Kidney (tissue), 14 donors: ENCODE measurements around the gene GNL1. TPM values are rescaled to one million over a fixed set of nuclear protein-coding genes. Genes with fewer than 3 reads are reported as not detected.

Source experiments
- DNase-seq, 5 donors: peaks; one replicate each; pipeline ENCODE4 v3.0.0-alpha.2; 2013 to 2020
- FAIRE-seq: peaks from 2 replicates; lab custom pipeline; 2012; peaks lifted over from hg19 to GRCh38; lab: Jason Lieb, UNC
- H3K27ac ChIP-seq, 2 donors: one replicate each; pipeline ENCODE4 v1.7.0; 2013; ENCODE audit warnings: low read depth in 2 of 2, low read length in 2 of 2, inconsistent platforms in 1 of 2
- H3K27me3 ChIP-seq: one replicate; pipeline ENCODE4 v1.7.1; 2013; ENCODE audit warnings: low read length, inconsistent platforms; ENCODE audit not compliant: control insufficient read depth, insufficient read depth
- H3K36me3 ChIP-seq, 3 donors: one replicate each; pipeline versions ENCODE4 v1.7.0 to v1.7.1; 2013; ENCODE audit warnings: low read length in 3 of 3, control low read depth in 1 of 3, inconsistent platforms in 1 of 3; ENCODE audit not compliant: insufficient read depth in 3 of 3, control insufficient read depth in 2 of 3
- H3K4me1 ChIP-seq, 3 donors: one replicate each; pipeline versions ENCODE4 v1.7.0 to v1.7.1; 2013; ENCODE audit warnings: low read length in 3 of 3, inconsistent platforms in 1 of 3, low read depth in 1 of 3; ENCODE audit not compliant: control insufficient read depth in 2 of 3, insufficient read depth in 2 of 3
- H3K4me3 ChIP-seq, 3 donors: one replicate each; pipeline versions ENCODE4 v1.7.0 to v1.8.1; 2013; ENCODE audit warnings: low read length in 3 of 3, control low read depth in 1 of 3, inconsistent platforms in 1 of 3
- H3K9ac ChIP-seq, 3 donors: one replicate each; pipeline versions ENCODE4 v1.7.0 to v1.7.1; 2013; ENCODE audit warnings: low read length in 3 of 3, control low read depth in 1 of 3, inconsistent platforms in 1 of 3
- H3K9me3 ChIP-seq, 3 donors: one replicate each; pipeline versions ENCODE4 v1.7.0 to v1.7.1; 2013; ENCODE audit warnings: low read length in 3 of 3, control low read depth in 1 of 3, inconsistent platforms in 1 of 3; ENCODE audit not compliant: control insufficient read depth in 2 of 3, insufficient read depth in 1 of 3
- intact Hi-C: fragments of 100-400 bp; cut with DNase I; formaldehyde crosslinking; loops from one replicate; pipeline ENCODE4 v1.11.1; 2022
- polyA plus RNA-seq: library from polyadenylated mRNA; stranded (reverse); fragments of 350-450 nt; fragmentation: Illumina TruSeq; extraction: RNeasy Lipid Tissue Mini Kit (QIAGEN cat#74804); gene quantifications from one replicate; pipeline ENCODE4 v1.2.3, GENCODE V29; 2014; ENCODE audit warnings: low read depth, low replicate concordance; ENCODE audit not compliant: insufficient read depth
- total RNA-seq: library from RNA; stranded (reverse); fragmentation: NEBNext Ultra II Directional; extraction: Animal tissue kit (Norgen Biotek cat#: 25700); gene quantifications from one replicate; pipeline ENCODE4 v1.2.1, GENCODE V29; 2021
- TF ChIP-seq, protein P1 (sequence below): IDR thresholded peaks from 3 replicates; pipeline ENCODE4 v1.5.1; 2012; ENCODE audit warnings: mild to moderate bottlenecking, moderate library complexity, borderline replicate concordance; ENCODE audit not compliant: insufficient read depth; ENCODE audit errors: extremely low read depth
- donor health status: control.
- donor health status: control.
- donor health status: control.
- donor health status: control.
- donor health status: control.
- donor health status: DM: yes; HTN: yes; CAD: no.
- donor health status: Normal renal cell carcinoma (clear cell type).

Gene GNL1
- total and polyA plus RNA-seq, 2 donors from 2014 or later: 64.9 to 70.4 TPM

DNA sequence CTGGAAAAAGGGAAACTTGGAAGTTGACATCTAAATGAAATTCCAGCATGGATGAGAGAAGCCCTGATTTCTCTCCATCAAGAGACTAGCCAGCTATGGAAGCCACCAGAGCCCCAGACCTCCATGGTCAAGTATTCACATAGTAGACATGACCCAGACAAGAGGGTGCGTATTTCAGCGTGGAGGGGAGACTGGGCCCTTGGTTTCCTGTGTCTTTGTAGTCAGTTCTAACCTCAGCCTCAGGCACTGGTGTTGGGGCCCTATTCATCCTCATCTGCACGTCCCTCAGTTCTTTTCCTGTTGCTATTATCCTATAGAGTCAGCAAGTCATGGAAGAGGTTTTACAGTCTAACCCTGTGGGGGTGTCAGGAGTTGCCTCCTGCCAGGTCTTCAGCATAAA is 12.5 kb downstream of the GNL1 start:
- Histone ChIP-seq H3K9me3 (no peaks in the 10 kb centered on the region), H3K4me3 (no peak overlapping the region), H3K27me3 (peaks cover 2% of the 10 kb centered on the region), H3K36me3 (peaks cover 0 to 18% (median 3%) of the 10 kb centered on the region in 3 donors), H3K4me1 (peaks cover 0 to 4% (median 0%) of the 10 kb centered on the region in 3 donors), H3K9ac (no peak overlapping the region), H3K27ac (no peak overlapping the region)
- intact Hi-C loops: no loop called here
- no peak for FAIRE-seq
- TF ChIP-seq, protein P1, sequence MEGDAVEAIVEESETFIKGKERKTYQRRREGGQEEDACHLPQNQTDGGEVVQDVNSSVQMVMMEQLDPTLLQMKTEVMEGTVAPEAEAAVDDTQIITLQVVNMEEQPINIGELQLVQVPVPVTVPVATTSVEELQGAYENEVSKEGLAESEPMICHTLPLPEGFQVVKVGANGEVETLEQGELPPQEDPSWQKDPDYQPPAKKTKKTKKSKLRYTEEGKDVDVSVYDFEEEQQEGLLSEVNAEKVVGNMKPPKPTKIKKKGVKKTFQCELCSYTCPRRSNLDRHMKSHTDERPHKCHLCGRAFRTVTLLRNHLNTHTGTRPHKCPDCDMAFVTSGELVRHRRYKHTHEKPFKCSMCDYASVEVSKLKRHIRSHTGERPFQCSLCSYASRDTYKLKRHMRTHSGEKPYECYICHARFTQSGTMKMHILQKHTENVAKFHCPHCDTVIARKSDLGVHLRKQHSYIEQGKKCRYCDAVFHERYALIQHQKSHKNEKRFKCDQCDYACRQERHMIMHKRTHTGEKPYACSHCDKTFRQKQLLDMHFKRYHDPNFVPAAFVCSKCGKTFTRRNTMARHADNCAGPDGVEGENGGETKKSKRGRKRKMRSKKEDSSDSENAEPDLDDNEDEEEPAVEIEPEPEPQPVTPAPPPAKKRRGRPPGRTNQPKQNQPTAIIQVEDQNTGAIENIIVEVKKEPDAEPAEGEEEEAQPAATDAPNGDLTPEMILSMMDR: no peak
- DNase-seq: no peak

DNA sequence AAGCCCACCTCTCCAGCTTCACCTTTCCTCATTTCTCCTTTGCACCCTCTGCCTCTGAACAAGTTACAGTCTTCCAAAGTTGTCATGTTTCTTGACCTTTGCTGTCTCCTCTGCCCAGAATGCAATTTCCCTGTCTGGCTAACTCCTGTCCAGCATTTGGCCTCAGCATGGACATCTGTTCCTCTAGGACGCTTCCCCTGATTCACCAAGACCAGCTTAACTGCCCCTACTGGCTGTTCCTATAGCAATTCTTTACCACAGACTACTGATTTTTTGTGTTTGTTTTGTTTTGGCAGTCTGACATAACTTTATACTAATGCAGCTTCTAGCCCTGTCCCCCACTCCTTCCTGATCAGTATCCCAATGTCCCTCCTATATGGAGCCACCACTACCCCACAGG is 13.4 kb downstream of the GNL1 start:
- peak overlapping the region in 1 of 2 donors; percentile 29 for H3K27ac ChIP-seq
- no peak overlapping the region for H3K4me3 ChIP-seq
- H3K9me3 ChIP-seq: no peaks in the 10 kb centered on the region
- DNase-seq: no peak
- FAIRE-seq: no peak
- H3K27me3 ChIP-seq: peaks cover 2% of the 10 kb centered on the region
- no peak overlapping the region for H3K9ac ChIP-seq
- peaks cover 0 to 4% (median 0%) of the 10 kb centered on the region in 3 donors for H3K4me1 ChIP-seq
- H3K36me3 ChIP-seq: peaks cover 0 to 15% (median 0%) of the 10 kb centered on the region in 3 donors
- intact Hi-C loops: no loop called here
- TF ChIP-seq, protein P1: no peak

DNA sequence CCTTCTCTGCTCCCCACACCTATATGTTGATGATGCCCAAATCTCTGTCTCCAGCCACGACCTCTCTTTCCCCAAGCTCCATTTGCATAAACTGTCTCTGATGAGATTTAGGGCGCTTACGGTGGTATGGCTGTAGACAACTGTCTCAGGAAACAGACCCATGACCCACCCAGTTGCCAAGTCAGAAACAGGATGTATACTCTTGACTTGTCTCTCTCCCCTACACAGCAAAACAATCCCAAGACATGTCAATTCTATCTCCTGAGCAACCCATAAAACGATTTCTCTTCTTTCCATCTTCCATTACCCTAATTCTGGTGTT is 13.9 kb downstream of the GNL1 start:
- FAIRE-seq (no peak), DNase-seq (no peak)
- Histone ChIP-seq H3K4me3 (no peak overlapping the region), H3K9me3 (no peaks in the 10 kb centered on the region), H3K27me3 (peaks cover 2% of the 10 kb centered on the region), H3K36me3 (peaks cover 0 to 11% (median 0%) of the 10 kb centered on the region in 3 donors), H3K9ac (no peak overlapping the region), H3K4me1 (peaks cover 0 to 4% (median 0%) of the 10 kb centered on the region in 3 donors), H3K27ac (peak overlapping the region in 1 of 2 donors; percentile 29)
- TF ChIP-seq, protein P1: no peak
- intact Hi-C loops: no loop called here
